ENCODE results near the gene SIGLECL1.

The SIGLECL1 gene

GRCh38 chr19:51251468-51251820, 564 bp downstream of the SIGLECL1 start:
- no peak overlapping the region for H3K4me3 ChIP-seq (ENCODE audit: low read depth, low read length)
- no peak for TF ChIP-seq CTCF (IDR thresholded peaks at IDR 0.05; ENCODE audit: control insufficient read depth, extremely low read depth, insufficient read depth)
- DNase-seq (ENCODE audit: low read depth): no peak

GRCh38 chr19:51252306-51253079, 1.6 kb downstream of the SIGLECL1 start:
- DNase-seq (ENCODE audit: low read depth): no peak
- TF ChIP-seq CTCF (IDR thresholded peaks at IDR 0.05; ENCODE audit: control insufficient read depth, extremely low read depth, insufficient read depth): no peak
- no peak overlapping the region for H3K4me3 ChIP-seq (ENCODE audit: low read depth, low read length)

- TF ChIP-seq CTCF (IDR thresholded peaks at IDR 0.05; ENCODE audit: control insufficient read depth, extremely low read depth, insufficient read depth): no peak
- no peak overlapping the region for H3K4me3 ChIP-seq (ENCODE audit: low read depth, low read length)
- no peak for DNase-seq (ENCODE audit: low read depth)
Measured at GRCh38 chr19:51253088-51253806, 2.4 kb downstream of the SIGLECL1 start.

GRCh38 chr19:51256155-51256625, 5.3 kb downstream of the SIGLECL1 start:
- H3K4me3 ChIP-seq (ENCODE audit: low read depth, low read length): no peak overlapping the region
- DNase-seq (ENCODE audit: low read depth): no peak
- TF ChIP-seq CTCF (IDR thresholded peaks at IDR 0.05; ENCODE audit: control insufficient read depth, extremely low read depth, insufficient read depth): no peak

- DNase-seq (ENCODE audit: low read depth): no peak
- H3K4me3 ChIP-seq (ENCODE audit: low read depth, low read length): no peak overlapping the region
- TF ChIP-seq CTCF (IDR thresholded peaks at IDR 0.05; ENCODE audit: control insufficient read depth, extremely low read depth, insufficient read depth): no peak
Measured at GRCh38 chr19:51257471-51257870, 6.6 kb downstream of the SIGLECL1 start.

GRCh38 chr19:51258165-51259160, 7.6 kb downstream of the SIGLECL1 start:
- TF ChIP-seq CTCF (IDR thresholded peaks at IDR 0.05; ENCODE audit: control insufficient read depth, extremely low read depth, insufficient read depth): no peak
- H3K4me3 ChIP-seq (ENCODE audit: low read depth, low read length): no peak overlapping the region
- DNase-seq (ENCODE audit: low read depth): no peak

All from LNCaP clone FGC (cell line).